PC-3 (cell line): Measurements from ENCODE around the gene INSM2. TPM values are rescaled to one million over a fixed set of nuclear protein-coding genes. Genes with fewer than 3 reads are reported as not detected.

Source experiments
- ATAC-seq: fragments of 200-7000 bp; cut with Tn5 transposase; 2 replicates; pipeline ENCODE4 v1.9.1; 2020; ENCODE audit warnings: mild to moderate bottlenecking, moderate library complexity
- BruUV-seq: library from RNA; stranded (reverse); fragments of 400-500 nt; replicated peaks from 2 replicates; lab custom pipeline; 2021; lab: Mats Ljungman, UMichigan
- CTCF ChIA-PET: fragments of 300-600 bp; sonication (Branson Sonifier 250); formaldehyde crosslinking; loops from one replicate; lab custom pipeline; 2022; ENCODE audit warnings: antibody characterized with exemption; lab: Charles Lee
- POLR2A ChIA-PET: fragments of 300-600 bp; sonication (Branson Sonifier 250); formaldehyde crosslinking; loops from one replicate; lab custom pipeline; 2022; ENCODE audit warnings: antibody characterized with exemption; ENCODE audit not compliant: unreplicated experiment; lab: Charles Lee
- DNase-seq: peaks from one replicate; pipeline ENCODE4 v3.0.0-alpha.2; 2015
- H2AFZ ChIP-seq: fragments of 300-600 bp; sonication (generic); 2 replicates; pipeline ENCODE4 v1.6.0; 2016; ENCODE audit warnings: antibody characterized with exemption, low read length
- H3F3A ChIP-seq: fragments of 300-600 bp; sonication (generic); one replicate; pipeline ENCODE4 v1.6.0; 2017; ENCODE audit warnings: antibody characterized with exemption, low read length, control low read depth, mild to moderate bottlenecking; ENCODE audit not compliant: unreplicated experiment
- H3K27ac ChIP-seq: fragments of 300-600 bp; sonication (generic); 2 replicates; pipeline ENCODE4 v1.5.1; 2016; ENCODE audit warnings: mild to moderate bottlenecking, low read length
- H3K27me3 ChIP-seq: fragments of 300-600 bp; sonication (generic); 2 replicates; pipeline ENCODE4 v1.6.1; 2016; ENCODE audit warnings: low read length, mixed read lengths
- H3K36me3 ChIP-seq: fragments of 300-600 bp; sonication (generic); 2 replicates; pipeline ENCODE4 v1.6.1; 2016; ENCODE audit warnings: low read depth, mixed run types, low read length, mixed read lengths
- H3K4me1 ChIP-seq: fragments of 300-600 bp; sonication (generic); 2 replicates; pipeline ENCODE4 v1.5.1; 2016; ENCODE audit warnings: low read length; ENCODE audit not compliant: insufficient read depth
- H3K4me2 ChIP-seq: fragments of 300-600 bp; sonication (generic); 2 replicates; pipeline ENCODE4 v1.6.0; 2016; ENCODE audit warnings: low read length
- H3K4me3 ChIP-seq: fragments of 300-600 bp; sonication (generic); 2 replicates; pipeline ENCODE4 v1.5.1; 2016; ENCODE audit warnings: mild to moderate bottlenecking, low read length, mixed read lengths
- H3K79me2 ChIP-seq: fragments of 300-600 bp; sonication (generic); 2 replicates; pipeline ENCODE4 v1.6.1; 2017; ENCODE audit warnings: low read length, mixed read lengths
- H3K9ac ChIP-seq: fragments of 300-600 bp; sonication (generic); 2 replicates; pipeline ENCODE4 v1.6.0; 2016; ENCODE audit warnings: mild to moderate bottlenecking, low read length
- H3K9me2 ChIP-seq: fragments of 300-600 bp; sonication (generic); replicated peaks from 2 replicates; pipeline ENCODE4 v1.6.1; 2016; ENCODE audit warnings: mixed run types, low read length, mixed read lengths
- H3K9me3 ChIP-seq: fragments of 300-600 bp; sonication (generic); 2 replicates; pipeline ENCODE4 v1.6.1; 2016; ENCODE audit warnings: low read length, mixed read lengths
- H4K20me1 ChIP-seq: fragments of 300-600 bp; sonication (generic); 2 replicates; pipeline ENCODE4 v1.6.1; 2016; ENCODE audit warnings: low read length, mixed read lengths
- CTCF ChIP-seq: fragments of 300-600 bp; sonication (generic); conservative IDR thresholded peaks from 2 replicates; pipeline ENCODE4 v1.5.1; 2017; ENCODE audit warnings: antibody characterized with exemption, low read depth, mild to moderate bottlenecking, low read length
- EZH2 ChIP-seq: fragments of 300-600 bp; sonication (generic); IDR thresholded peaks from one replicate; pipeline ENCODE4 v1.6.1; 2017; ENCODE audit warnings: antibody characterized with exemption, mild to moderate bottlenecking, low read length; ENCODE audit not compliant: unreplicated experiment
- EZH2phosphoT487 ChIP-seq: fragments of 300-600 bp; sonication (generic); IDR thresholded peaks from 2 replicates; pipeline ENCODE4 v1.6.1; 2018; ENCODE audit warnings: mild to moderate bottlenecking, antibody characterized with exemption, low read length, borderline replicate concordance
- intact Hi-C: fragments of 100-400 bp; cut with micrococcal nuclease; formaldehyde crosslinking; loops from 2 replicates; pipeline ENCODE4 v1.9.0; 2023
- total RNA-seq: library from RNA; depleted of rRNA; stranded (reverse); fragments of >200 nt; gene quantifications from 2 replicates; pipeline ENCODE4 v1.2.3, GENCODE V29; 2014

The INSM2 gene
- total RNA-seq, 1 experiment from 2014 or later = 0.07 TPM

GRCh38 chr14:35519986-35520385 lies 14.0 kb upstream of the INSM2 start:
- ChIA-PET POLR2A (no interaction called here), CTCF (no interaction called here)
- DNase-seq (no peak), ATAC-seq (no peak)
- H3K4me1 ChIP-seq = no peaks in the 10 kb centered on the region
- no TSS peak for BruUV-seq
- H3K27ac ChIP-seq = no peak overlapping the region
- no peaks in the 10 kb centered on the region for H4K20me1 ChIP-seq
- H3K9me3 ChIP-seq = no peaks in the 10 kb centered on the region
- no peak for TF ChIP-seq EZH2
- no peak for TF ChIP-seq CTCF
- TF ChIP-seq EZH2phosphoT487 = no peak
- no peaks in the 10 kb centered on the region for H3K36me3 ChIP-seq
- no peaks in the 10 kb centered on the region for H3K79me2 ChIP-seq
- no peak overlapping the region for H2AFZ ChIP-seq
- no peaks in the 10 kb centered on the region for H3K9me2 ChIP-seq
- no peak overlapping the region for H3K9ac ChIP-seq
- intact Hi-C loops = no loop called here
- no peak overlapping the region for H3K4me2 ChIP-seq
- H3K4me3 ChIP-seq = no peak overlapping the region
- no peaks in the 10 kb centered on the region for H3F3A ChIP-seq
- H3K27me3 ChIP-seq = peaks cover 13% of the 10 kb centered on the region

- POLR2A ChIA-PET = interaction anchor here (0.6 kb wide), 1 partner anchor 51 kb away, joined by 3 read pairs; no protein-coding TSS in a partner anchor
- H3K27ac ChIP-seq = no peak overlapping the region
- no peak overlapping the region for H2AFZ ChIP-seq
- H3K27me3 ChIP-seq = peaks cover 39% of the 10 kb centered on the region
- H3K9me3 ChIP-seq = no peaks in the 10 kb centered on the region
- BruUV-seq = no TSS peak
- H3K36me3 ChIP-seq = no peaks in the 10 kb centered on the region
- no peaks in the 10 kb centered on the region for H3K79me2 ChIP-seq
- no peaks in the 10 kb centered on the region for H3F3A ChIP-seq
- H3K9ac ChIP-seq = no peak overlapping the region
- CTCF ChIA-PET = no interaction called here
- no peak overlapping the region for H3K4me2 ChIP-seq
- no peaks in the 10 kb centered on the region for H3K9me2 ChIP-seq
- no peak overlapping the region for H3K4me3 ChIP-seq
- TF ChIP-seq EZH2phosphoT487 (no peak), CTCF (no peak), EZH2 (no peak)
- H3K4me1 ChIP-seq = no peaks in the 10 kb centered on the region
- DNase-seq (no peak), ATAC-seq (no peak)
- H4K20me1 ChIP-seq = no peaks in the 10 kb centered on the region
- intact Hi-C loops = no loop called here
Measured at GRCh38 chr14:35525695-35526094, 8.3 kb upstream of the INSM2 start.

GRCh38 chr14:35526962-35527361 lies 7.0 kb upstream of the INSM2 start:
- no peaks in the 10 kb centered on the region for H4K20me1 ChIP-seq
- H3K36me3 ChIP-seq = no peaks in the 10 kb centered on the region
- H3K4me3 ChIP-seq = no peak overlapping the region
- ATAC-seq (no peak), DNase-seq (no peak)
- H3F3A ChIP-seq = no peaks in the 10 kb centered on the region
- no peaks in the 10 kb centered on the region for H3K9me3 ChIP-seq
- H3K27me3 ChIP-seq = peaks cover 45% of the 10 kb centered on the region
- no TSS peak for BruUV-seq
- H3K9ac ChIP-seq = no peak overlapping the region
- intact Hi-C loops = no loop called here
- TF ChIP-seq CTCF (no peak), EZH2phosphoT487 (no peak), EZH2 (no peak)
- no peak overlapping the region for H3K4me2 ChIP-seq
- no peaks in the 10 kb centered on the region for H3K9me2 ChIP-seq
- POLR2A ChIA-PET = no interaction called here
- H3K27ac ChIP-seq = no peak overlapping the region
- H3K4me1 ChIP-seq = no peaks in the 10 kb centered on the region
- no peaks in the 10 kb centered on the region for H3K79me2 ChIP-seq
- CTCF ChIA-PET = no interaction called here
- H2AFZ ChIP-seq = no peak overlapping the region
